Measurements from ENCODE around the gene LYPD6B.

GRCh38 chr2:149021761-149022160 lies 16.7 kb upstream of the LYPD6B start:
- TF ChIP-seq, protein P1, sequence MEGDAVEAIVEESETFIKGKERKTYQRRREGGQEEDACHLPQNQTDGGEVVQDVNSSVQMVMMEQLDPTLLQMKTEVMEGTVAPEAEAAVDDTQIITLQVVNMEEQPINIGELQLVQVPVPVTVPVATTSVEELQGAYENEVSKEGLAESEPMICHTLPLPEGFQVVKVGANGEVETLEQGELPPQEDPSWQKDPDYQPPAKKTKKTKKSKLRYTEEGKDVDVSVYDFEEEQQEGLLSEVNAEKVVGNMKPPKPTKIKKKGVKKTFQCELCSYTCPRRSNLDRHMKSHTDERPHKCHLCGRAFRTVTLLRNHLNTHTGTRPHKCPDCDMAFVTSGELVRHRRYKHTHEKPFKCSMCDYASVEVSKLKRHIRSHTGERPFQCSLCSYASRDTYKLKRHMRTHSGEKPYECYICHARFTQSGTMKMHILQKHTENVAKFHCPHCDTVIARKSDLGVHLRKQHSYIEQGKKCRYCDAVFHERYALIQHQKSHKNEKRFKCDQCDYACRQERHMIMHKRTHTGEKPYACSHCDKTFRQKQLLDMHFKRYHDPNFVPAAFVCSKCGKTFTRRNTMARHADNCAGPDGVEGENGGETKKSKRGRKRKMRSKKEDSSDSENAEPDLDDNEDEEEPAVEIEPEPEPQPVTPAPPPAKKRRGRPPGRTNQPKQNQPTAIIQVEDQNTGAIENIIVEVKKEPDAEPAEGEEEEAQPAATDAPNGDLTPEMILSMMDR (IDR thresholded peaks at IDR 0.05), result no peak
- TF ChIP-seq RAD21 (IDR thresholded peaks at IDR 0.05; ENCODE audit: low read length), result no peak
- TF ChIP-seq FOXJ3 (CRISPR knock-in tag; IDR thresholded peaks at IDR 0.05), result no peak

Data from SK-N-SH (cell line).